Vagina (tissue), 2 donors: ENCODE results near the gene DNM3.

Experiments
- POLR2A ChIP-seq, 2 donors: fragments of 450-650 bp; IDR thresholded peaks; one replicate each; pipeline ENCODE4 v1.6.1; 2017; ENCODE audit warnings: antibody characterized with exemption in 2 of 2, mild to moderate bottlenecking in 2 of 2, moderate library complexity in 2 of 2
- POLR2AphosphoS5 ChIP-seq, 2 donors: sonication (generic); formaldehyde crosslinking; IDR thresholded peaks; one replicate each; pipeline ENCODE4 v1.9.0; 2017; ENCODE audit warnings: antibody characterized with exemption in 2 of 2, mild to moderate bottlenecking in 2 of 2, low read depth in 1 of 2; ENCODE audit not compliant: insufficient read depth in 1 of 2
- TF ChIP-seq, protein P1 (sequence below), 3 experiments: fragments of 450-650 bp in 2 of 3; fragments of 200-600 bp in 1 of 3; sonication (generic) in 1 of 3; IDR thresholded peaks; one replicate each; pipeline ENCODE4 v1.5.1; 2017 to 2019; ENCODE audit warnings: antibody characterized with exemption in 3 of 3, mild to moderate bottlenecking in 2 of 3, moderate library complexity in 2 of 3

DNA sequence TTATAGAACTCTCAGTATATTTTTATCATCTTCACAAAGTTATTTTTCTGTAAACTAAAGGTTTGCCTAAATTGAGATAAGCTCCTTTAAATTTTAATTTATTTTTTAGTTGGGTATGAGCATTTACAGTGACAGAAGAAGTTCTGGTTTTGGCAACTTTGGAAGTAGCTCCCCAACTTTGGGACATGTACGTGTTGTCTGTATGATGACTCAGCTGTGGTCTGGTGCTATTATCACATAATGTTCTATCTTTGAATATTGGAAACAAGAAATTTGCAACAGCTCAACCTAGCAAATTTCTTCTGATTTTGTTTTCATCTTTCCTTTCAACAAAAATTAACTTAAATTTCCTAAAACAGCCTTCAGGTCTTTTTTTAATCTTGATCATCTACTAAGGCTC, 532.6 kb downstream of the DNM3 start:
- TF ChIP-seq POLR2AphosphoS5 (IDR thresholded peaks at IDR 0.05; ENCODE audit: insufficient read depth in 1 of 2, low read depth in 1 of 2): no peak
- TF ChIP-seq, protein P1, sequence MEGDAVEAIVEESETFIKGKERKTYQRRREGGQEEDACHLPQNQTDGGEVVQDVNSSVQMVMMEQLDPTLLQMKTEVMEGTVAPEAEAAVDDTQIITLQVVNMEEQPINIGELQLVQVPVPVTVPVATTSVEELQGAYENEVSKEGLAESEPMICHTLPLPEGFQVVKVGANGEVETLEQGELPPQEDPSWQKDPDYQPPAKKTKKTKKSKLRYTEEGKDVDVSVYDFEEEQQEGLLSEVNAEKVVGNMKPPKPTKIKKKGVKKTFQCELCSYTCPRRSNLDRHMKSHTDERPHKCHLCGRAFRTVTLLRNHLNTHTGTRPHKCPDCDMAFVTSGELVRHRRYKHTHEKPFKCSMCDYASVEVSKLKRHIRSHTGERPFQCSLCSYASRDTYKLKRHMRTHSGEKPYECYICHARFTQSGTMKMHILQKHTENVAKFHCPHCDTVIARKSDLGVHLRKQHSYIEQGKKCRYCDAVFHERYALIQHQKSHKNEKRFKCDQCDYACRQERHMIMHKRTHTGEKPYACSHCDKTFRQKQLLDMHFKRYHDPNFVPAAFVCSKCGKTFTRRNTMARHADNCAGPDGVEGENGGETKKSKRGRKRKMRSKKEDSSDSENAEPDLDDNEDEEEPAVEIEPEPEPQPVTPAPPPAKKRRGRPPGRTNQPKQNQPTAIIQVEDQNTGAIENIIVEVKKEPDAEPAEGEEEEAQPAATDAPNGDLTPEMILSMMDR (IDR thresholded peaks at IDR 0.05): no peak
- no peak for TF ChIP-seq POLR2A (IDR thresholded peaks at IDR 0.05)
